Stimulated activated effector memory CD8-positive, alpha-beta T cell treated with anti-CD3 and anti-CD28 coated beads, Interleukin-12 subunit alpha, Interleukin-12 subunit beta, amount 100 ng/mL, for 72 hours (primary cell): ENCODE measurements around the gene CBX4.

Source experiments
- ATAC-seq: fragments of 150-1000 bp; cut with Tn5 transposase; 2 replicates; pipeline ENCODE4 v1.10.0; 2021
- DNase-seq, 2 donors: peaks; one replicate each; pipeline ENCODE4 v3.0.0; 2021 to 2022; ENCODE audit warnings: low spot score in 2 of 2
- H3K27ac Mint-ChIP-seq: one replicate; pipeline ENCODE4 v1.8.0; 2022; ENCODE audit warnings: mild to moderate bottlenecking, mixed read lengths
- H3K36me3 Mint-ChIP-seq: one replicate; pipeline ENCODE4 v1.8.0; 2022; ENCODE audit warnings: mild to moderate bottlenecking, mixed read lengths
- H3K4me1 Mint-ChIP-seq: one replicate; pipeline ENCODE4 v1.8.0; 2022; ENCODE audit warnings: mixed read lengths
- H3K4me3 Mint-ChIP-seq: one replicate; pipeline ENCODE4 v1.8.0; 2022; ENCODE audit warnings: mild to moderate bottlenecking, mixed read lengths
- H3K9me3 Mint-ChIP-seq: one replicate; pipeline ENCODE4 v1.8.0; 2022; ENCODE audit warnings: mixed read lengths

Gene CBX4

GRCh38 chr17:79849953-79850352 lies 10.7 kb upstream of the CBX4 start:
- ATAC-seq: no peak
- peaks cover 13% of the 10 kb centered on the region for H3K4me1 Mint-ChIP-seq
- no peak overlapping the region for H3K4me3 Mint-ChIP-seq

DNA sequence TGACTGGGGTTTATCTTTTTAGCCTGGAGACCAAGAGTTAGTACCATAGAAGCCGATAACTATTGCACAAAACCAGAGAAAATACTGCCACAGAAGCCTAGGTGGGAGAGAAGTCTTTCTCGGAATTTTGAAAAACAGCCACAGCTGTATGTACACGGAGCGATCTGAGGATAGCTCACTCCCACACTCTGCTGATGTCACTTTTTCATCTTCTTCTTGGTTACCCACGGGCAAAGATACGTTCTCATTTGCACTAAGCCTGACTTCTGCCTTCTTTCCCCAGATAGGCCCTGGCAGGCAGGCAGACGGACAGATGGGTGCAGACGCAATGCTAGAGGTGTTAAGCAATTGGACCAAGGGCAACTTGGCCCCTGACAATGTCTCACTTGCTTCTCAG lies 9.1 kb upstream of the CBX4 start:
- H3K36me3 Mint-ChIP-seq: no peaks in the 10 kb centered on the region
- no peaks in the 10 kb centered on the region for H3K9me3 Mint-ChIP-seq
- peaks cover 13% of the 10 kb centered on the region for H3K4me1 Mint-ChIP-seq
- no peak overlapping the region for H3K27ac Mint-ChIP-seq
- ATAC-seq: no peak
- no peak for DNase-seq
- H3K4me3 Mint-ChIP-seq: no peak overlapping the region

More at GRCh38 chr17:79849953-79850352, 10.7 kb upstream of the CBX4 start:
- no peaks in the 10 kb centered on the region for H3K36me3 Mint-ChIP-seq
- no peak overlapping the region for H3K27ac Mint-ChIP-seq
- no peaks in the 10 kb centered on the region for H3K9me3 Mint-ChIP-seq
- no peak for DNase-seq

DNA sequence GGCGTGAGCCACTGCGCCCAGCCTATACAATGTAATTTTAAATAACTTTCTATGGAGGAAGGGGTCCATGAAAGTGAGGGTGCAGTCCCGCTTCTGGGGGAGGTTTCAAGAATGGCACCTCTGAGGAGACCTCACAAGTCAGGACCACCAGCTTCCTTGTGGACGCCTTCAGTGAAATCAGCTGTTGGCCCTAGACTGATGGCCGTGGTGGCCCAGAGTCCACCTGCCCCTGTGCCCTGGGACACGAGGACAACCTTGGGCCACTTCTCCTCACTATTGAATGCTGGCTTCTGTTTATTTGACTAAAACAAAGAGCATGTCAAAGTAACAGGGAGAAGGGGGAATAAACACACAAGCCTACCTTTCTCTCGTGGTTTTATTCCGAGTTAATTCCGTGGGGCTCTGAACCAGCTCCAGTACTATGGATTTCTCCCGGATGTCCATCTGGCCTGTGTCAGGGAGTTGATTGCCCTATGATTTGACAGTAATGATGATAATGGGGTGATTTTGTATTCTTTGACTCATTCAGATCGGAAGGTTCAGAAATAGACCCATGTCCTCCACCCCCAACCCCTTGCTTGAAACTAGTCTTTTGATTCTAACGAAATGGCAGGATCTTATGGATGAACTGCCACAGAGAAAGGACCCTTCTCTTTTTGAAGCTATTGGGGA lies 8.6 kb upstream of the CBX4 start:
- Mint-ChIP-seq H3K4me3 (no peak overlapping the region), H3K9me3 (no peaks in the 10 kb centered on the region), H3K4me1 (peaks cover 13% of the 10 kb centered on the region), H3K27ac (no peak overlapping the region), H3K36me3 (no peaks in the 10 kb centered on the region)
- DNase-seq (no peak), ATAC-seq (no peak)

- Mint-ChIP-seq H3K36me3 (no peaks in the 10 kb centered on the region), H3K27ac (no peak overlapping the region), H3K4me3 (peak overlapping the region; percentile 88), H3K4me1 (peaks cover 24% of the 10 kb centered on the region), H3K9me3 (no peaks in the 10 kb centered on the region)
- DNase-seq: no peak
- ATAC-seq: no peak
Observed at GRCh38 chr17:79845601-79845949, 6.3 kb upstream of the CBX4 start.

- DNase-seq (peak in 1 of 2 donors; percentile 78), ATAC-seq (peak; percentile 69)
- Mint-ChIP-seq H3K27ac (no peak overlapping the region), H3K9me3 (no peaks in the 10 kb centered on the region), H3K36me3 (no peaks in the 10 kb centered on the region), H3K4me3 (peak overlapping the region; percentile 88), H3K4me1 (peaks cover 26% of the 10 kb centered on the region)
Observed at GRCh38 chr17:79844869-79845600, 5.8 kb upstream of the CBX4 start.

DNA sequence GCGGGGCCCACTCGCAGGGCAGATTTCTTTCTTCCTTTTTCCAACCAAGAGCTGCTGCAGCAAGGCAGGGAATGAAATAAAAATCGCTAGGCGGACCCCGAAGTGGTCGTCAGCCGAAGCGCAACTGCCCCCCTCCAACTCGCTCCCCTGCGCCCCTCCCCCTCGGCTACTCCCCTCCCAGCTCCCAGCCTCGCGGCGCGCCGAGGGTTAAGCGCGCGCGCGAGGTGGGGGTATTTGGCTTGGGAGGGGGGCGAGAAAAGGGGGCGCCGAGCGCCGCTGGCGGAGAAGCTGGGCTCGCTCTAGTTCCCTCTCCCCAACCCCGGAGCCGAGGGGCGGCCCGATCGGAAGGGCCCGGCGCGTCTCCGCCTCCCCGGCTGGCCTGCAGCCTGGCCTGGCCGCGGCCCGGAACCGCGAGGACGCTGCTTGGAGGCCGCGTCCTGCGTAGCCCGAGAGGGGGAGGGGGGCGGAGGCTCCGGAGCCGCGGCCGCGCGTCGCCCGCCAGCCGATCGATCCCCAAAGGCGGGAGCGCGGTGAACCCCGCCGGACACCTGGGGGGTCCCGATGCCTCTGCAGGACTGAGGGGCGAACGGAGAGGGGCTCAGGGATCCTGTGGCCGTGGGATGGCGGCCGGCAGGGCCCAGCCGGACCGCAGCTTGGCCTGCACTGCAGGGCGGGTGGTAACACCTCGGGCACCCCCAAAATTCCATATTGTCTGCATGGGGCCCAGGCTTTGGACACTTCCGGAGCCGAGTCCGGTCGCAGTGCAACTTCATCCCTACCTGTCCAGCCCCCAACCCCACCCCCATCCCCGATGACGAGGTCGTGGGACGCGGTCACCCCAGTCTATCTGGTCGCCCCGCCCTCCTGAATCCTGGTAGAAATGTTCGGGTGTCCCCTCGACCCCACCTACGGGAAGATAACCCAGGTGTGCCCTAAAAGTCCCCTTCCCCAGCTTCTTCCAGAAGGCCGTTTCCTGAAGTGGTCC lies 4.9 kb upstream of the CBX4 start:
- ATAC-seq: no peak
- no peaks in the 10 kb centered on the region for H3K36me3 Mint-ChIP-seq
- peak overlapping the region; percentile 88 for H3K4me3 Mint-ChIP-seq
- H3K9me3 Mint-ChIP-seq: no peaks in the 10 kb centered on the region
- DNase-seq: no peak
- H3K27ac Mint-ChIP-seq: no peak overlapping the region
- peaks cover 27% of the 10 kb centered on the region for H3K4me1 Mint-ChIP-seq

GRCh38 chr17:79843474-79843815 lies 4.2 kb upstream of the CBX4 start:
- Mint-ChIP-seq H3K4me3 (peak overlapping the region; percentile 88), H3K36me3 (peaks cover 2% of the 10 kb centered on the region), H3K27ac (no peak overlapping the region), H3K4me1 (peaks cover 28% of the 10 kb centered on the region), H3K9me3 (no peaks in the 10 kb centered on the region)
- no peak for ATAC-seq
- DNase-seq: peak in 1 of 2 donors; percentile 59

DNA sequence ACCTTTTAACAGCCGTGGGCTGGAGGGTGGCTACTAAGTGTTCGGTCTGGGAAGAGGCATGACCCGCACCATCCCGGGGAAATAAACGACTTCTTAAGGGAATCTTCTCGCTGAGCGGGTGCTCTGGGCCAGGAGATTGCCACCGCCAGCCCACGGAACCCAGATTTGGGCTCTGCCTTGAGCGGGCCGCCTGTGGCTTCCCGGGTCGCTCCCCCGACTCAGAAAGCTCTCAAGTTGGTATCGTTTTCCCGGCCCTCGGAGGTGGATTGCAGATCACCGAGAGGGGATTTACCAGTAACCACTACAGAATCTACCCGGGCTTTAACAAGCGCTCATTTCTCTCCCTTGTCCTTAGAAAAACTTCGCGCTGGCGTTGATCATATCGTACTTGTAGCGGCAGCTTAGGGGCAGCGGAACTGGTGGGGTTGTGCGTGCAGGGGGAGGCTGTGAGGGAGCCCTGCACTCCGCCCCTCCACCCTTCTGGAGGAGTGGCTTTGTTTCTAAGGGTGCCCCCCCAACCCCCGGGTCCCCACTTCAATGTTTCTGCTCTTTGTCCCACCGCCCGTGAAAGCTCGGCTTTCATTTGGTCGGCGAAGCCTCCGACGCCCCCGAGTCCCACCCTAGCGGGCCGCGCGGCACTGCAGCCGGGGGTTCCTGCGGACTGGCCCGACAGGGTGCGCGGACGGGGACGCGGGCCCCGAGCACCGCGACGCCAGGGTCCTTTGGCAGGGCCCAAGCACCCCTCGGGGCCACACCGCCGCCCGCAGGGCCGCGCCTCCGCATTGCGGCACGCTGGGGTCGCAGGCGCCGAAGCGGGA lies 3.6 kb upstream of the CBX4 start:
- peaks cover 8% of the 10 kb centered on the region for H3K36me3 Mint-ChIP-seq
- no peak overlapping the region for H3K27ac Mint-ChIP-seq
- ATAC-seq (no peak), DNase-seq (peak in 1 of 2 donors; percentile 66)
- H3K4me3 Mint-ChIP-seq: peak overlapping the region; percentile 88
- H3K4me1 Mint-ChIP-seq: peaks cover 34% of the 10 kb centered on the region
- no peaks in the 10 kb centered on the region for H3K9me3 Mint-ChIP-seq

- no peak overlapping the region for H3K27ac Mint-ChIP-seq
- H3K9me3 Mint-ChIP-seq: no peaks in the 10 kb centered on the region
- peaks cover 11% of the 10 kb centered on the region for H3K36me3 Mint-ChIP-seq
- peak overlapping the region; percentile 88 for H3K4me3 Mint-ChIP-seq
- H3K4me1 Mint-ChIP-seq: peaks cover 40% of the 10 kb centered on the region
- no peak for ATAC-seq
- DNase-seq: peak in 1 of 2 donors; percentile 57
Observed at GRCh38 chr17:79842136-79842655, 3.0 kb upstream of the CBX4 start.

DNA sequence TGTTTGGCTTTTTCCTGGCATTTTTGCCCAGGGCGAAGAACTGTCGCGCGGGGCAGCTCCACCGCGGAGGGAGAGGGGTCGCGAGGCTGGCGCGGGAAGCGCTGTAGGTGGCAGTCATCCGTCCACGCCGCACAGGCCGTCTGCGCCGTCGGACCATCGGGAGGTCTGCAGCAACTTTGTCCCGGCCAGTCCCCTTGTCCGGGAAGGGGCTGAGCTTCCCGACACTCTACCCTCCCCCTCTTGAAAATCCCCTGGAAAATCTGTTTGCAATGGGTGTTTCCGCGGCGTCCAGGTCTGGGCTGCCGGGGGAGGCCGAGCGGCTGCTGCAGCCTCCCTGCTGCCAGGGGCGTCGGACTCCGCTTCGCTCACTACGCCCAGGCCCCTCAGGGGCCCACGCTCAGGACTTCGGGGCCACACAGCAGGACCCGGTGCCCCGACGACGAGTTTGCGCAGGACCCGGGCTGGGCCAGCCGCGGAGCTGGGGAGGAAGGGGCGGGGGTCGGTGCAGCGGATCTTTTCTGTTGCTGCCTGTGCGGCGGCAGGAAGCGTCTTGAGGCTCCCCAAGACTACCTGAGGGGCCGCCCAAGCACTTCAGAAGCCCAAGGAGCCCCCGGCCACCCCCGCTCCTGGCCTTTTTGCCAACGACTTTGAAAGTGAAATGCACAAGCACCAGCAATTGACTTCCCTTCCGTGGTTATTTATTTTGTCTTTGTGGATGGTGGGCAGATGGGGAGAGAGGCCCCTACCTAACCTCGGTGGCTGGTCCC lies 2.3 kb upstream of the CBX4 start:
- Mint-ChIP-seq H3K9me3 (no peaks in the 10 kb centered on the region), H3K4me3 (peak overlapping the region; percentile 88), H3K27ac (no peak overlapping the region), H3K4me1 (peaks cover 46% of the 10 kb centered on the region), H3K36me3 (peaks cover 15% of the 10 kb centered on the region)
- DNase-seq (no peak), ATAC-seq (no peak)

GRCh38 chr17:79840989-79841286 lies 1.7 kb upstream of the CBX4 start:
- Mint-ChIP-seq H3K9me3 (no peaks in the 10 kb centered on the region), H3K4me3 (peak overlapping the region; percentile 88), H3K36me3 (peaks cover 18% of the 10 kb centered on the region), H3K27ac (no peak overlapping the region), H3K4me1 (peaks cover 48% of the 10 kb centered on the region)
- ATAC-seq: no peak
- no peak for DNase-seq

- Mint-ChIP-seq H3K36me3 (peaks cover 22% of the 10 kb centered on the region), H3K27ac (no peak overlapping the region), H3K4me3 (peak overlapping the region; percentile 88), H3K4me1 (peaks cover 48% of the 10 kb centered on the region), H3K9me3 (no peaks in the 10 kb centered on the region)
- peak in 1 of 2 donors; percentile 64 for DNase-seq
- no peak for ATAC-seq
Observed at GRCh38 chr17:79840269-79840988, 1.2 kb upstream of the CBX4 start.

DNA sequence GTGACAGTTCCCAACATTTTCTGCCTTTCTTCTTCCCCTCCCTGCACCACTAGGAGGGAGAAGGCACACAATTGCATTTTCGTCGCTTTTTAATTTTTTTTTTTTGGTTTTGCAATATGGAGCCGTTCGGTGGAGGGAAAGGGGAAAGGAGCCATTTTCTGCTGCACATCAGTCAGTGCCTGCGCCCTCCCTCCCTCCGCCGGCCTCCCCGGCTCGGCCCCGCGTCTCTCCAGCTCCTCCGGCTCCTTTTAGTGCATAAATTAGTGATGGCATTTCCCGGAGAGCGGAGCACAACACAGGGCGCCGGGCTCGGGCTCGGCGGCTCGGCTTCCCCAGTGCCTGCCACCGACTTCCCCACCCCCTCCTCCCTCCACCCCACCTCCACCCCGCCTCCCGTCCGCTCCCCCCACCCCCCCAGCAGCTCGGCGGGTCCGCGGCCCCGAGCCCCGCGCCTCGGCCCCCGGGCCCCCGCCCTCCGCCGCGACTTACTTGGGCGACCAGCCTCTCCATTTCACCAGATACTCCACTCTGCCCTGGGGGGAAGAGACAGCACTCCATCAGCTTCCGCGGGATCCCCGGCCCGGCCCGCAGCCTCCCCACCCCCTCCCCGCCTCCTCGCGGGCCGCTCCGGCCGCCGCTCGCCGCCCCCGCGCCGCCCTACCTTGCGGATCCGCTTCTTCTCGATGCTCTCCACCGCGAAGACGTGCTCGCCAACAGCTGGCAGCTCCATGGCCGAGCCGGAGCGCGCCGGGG lies 542 bp downstream of the CBX4 start:
- no peaks in the 10 kb centered on the region for H3K9me3 Mint-ChIP-seq
- peaks cover 58% of the 10 kb centered on the region for H3K4me1 Mint-ChIP-seq
- DNase-seq (peak in 1 of 2 donors; percentile 78), ATAC-seq (peak; percentile 50)
- peaks cover 35% of the 10 kb centered on the region for H3K36me3 Mint-ChIP-seq
- H3K4me3 Mint-ChIP-seq: peak overlapping the region; percentile 88
- H3K27ac Mint-ChIP-seq: peak overlapping the region; percentile 63
